Measurements from ENCODE around the gene DYTN. TPM values are rescaled to one million over a fixed set of nuclear protein-coding genes. Genes with fewer than 3 reads are reported as not detected.

The DYTN gene
- total RNA-seq, 1 donor from 2014 or later: not detected

DNA sequence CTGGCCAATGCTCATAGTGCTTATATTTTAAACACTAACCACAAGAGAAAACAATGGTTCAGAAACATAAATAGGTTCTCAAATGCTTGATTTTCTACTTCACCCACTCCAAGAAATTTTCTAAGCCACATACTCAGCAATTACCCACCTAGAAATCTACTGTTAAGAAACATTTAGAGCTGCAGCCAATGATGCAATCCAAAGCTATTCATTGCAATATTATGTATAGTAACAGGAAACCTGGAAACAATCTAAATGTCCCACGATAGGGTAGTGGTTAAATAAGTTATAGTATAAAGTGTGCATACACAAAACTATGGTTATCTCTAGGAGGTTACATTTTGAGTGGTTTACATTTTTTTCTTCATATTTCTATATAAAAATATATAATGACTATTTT, 70.2 kb downstream of the DYTN start:
- ATAC-seq (ENCODE audit: low read depth): no peak
- Mint-ChIP-seq H3K9me3 (no peaks in the 10 kb centered on the region), H3K36me3 (ENCODE audit: low read depth) (no peaks in the 10 kb centered on the region), H3K4me3 (no peak overlapping the region), H3K27ac (no peak overlapping the region), H3K27me3 (peaks cover 8% of the 10 kb centered on the region), H3K4me1 (no peaks in the 10 kb centered on the region)
- intact Hi-C loops (cut with micrococcal nuclease): no loop called here
- DNase-seq: no peak
- ChIA-PET CTCF (no interaction called here), POLR2A (no interaction called here)
- TF ChIP-seq, protein P1, sequence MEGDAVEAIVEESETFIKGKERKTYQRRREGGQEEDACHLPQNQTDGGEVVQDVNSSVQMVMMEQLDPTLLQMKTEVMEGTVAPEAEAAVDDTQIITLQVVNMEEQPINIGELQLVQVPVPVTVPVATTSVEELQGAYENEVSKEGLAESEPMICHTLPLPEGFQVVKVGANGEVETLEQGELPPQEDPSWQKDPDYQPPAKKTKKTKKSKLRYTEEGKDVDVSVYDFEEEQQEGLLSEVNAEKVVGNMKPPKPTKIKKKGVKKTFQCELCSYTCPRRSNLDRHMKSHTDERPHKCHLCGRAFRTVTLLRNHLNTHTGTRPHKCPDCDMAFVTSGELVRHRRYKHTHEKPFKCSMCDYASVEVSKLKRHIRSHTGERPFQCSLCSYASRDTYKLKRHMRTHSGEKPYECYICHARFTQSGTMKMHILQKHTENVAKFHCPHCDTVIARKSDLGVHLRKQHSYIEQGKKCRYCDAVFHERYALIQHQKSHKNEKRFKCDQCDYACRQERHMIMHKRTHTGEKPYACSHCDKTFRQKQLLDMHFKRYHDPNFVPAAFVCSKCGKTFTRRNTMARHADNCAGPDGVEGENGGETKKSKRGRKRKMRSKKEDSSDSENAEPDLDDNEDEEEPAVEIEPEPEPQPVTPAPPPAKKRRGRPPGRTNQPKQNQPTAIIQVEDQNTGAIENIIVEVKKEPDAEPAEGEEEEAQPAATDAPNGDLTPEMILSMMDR (IDR thresholded peaks at IDR 0.05): no peak

- ChIA-PET CTCF (no interaction called here), POLR2A (no interaction called here)
- DNase-seq (no peak), ATAC-seq (ENCODE audit: low read depth) (no peak)
- Mint-ChIP-seq H3K4me3 (no peak within 1 kb of the TSS), H3K36me3 (ENCODE audit: low read depth) (no peaks in the 10 kb centered on the region), H3K27me3 (peaks cover 19% of the 10 kb centered on the region), H3K27ac (no peak within 1 kb of the TSS), H3K4me1 (no peaks in the 10 kb centered on the region), H3K9me3 (no peaks in the 10 kb centered on the region)
- intact Hi-C loops (cut with micrococcal nuclease): no loop called here
- TF ChIP-seq, protein P1 (IDR thresholded peaks at IDR 0.05): no peak
Observed at GRCh38 chr2:206642075-206643025, 75.8 kb downstream of the DYTN start, which contains the start of gene FAM237A. Gene FAM237A (plus strand): TSS chr2:206642487. CDS start chr2:206644237, 1,750 bp downstream.

- Mint-ChIP-seq H3K36me3 (ENCODE audit: low read depth) (no peaks in the 10 kb centered on the region), H3K27ac (no peak overlapping the region), H3K4me3 (no peak overlapping the region), H3K9me3 (no peaks in the 10 kb centered on the region), H3K4me1 (no peaks in the 10 kb centered on the region), H3K27me3 (peaks cover 18% of the 10 kb centered on the region)
- intact Hi-C loops (cut with micrococcal nuclease): no loop called here
- CTCF ChIA-PET: no interaction called here
- POLR2A ChIA-PET: no interaction called here
- ATAC-seq (ENCODE audit: low read depth) (no peak), DNase-seq (no peak)
- TF ChIP-seq, protein P1 (IDR thresholded peaks at IDR 0.05): no peak
Observed at GRCh38 chr2:206641226-206641625, 77.0 kb downstream of the DYTN start.

GRCh38 chr2:206639636-206640035, 78.6 kb downstream of the DYTN start:
- TF ChIP-seq, protein P1 (IDR thresholded peaks at IDR 0.05): no peak
- H3K36me3 Mint-ChIP-seq (ENCODE audit: low read depth): no peaks in the 10 kb centered on the region
- intact Hi-C loops (cut with micrococcal nuclease): no loop called here
- DNase-seq (no peak), ATAC-seq (ENCODE audit: low read depth) (no peak)
- H3K27ac Mint-ChIP-seq: no peak overlapping the region
- no peaks in the 10 kb centered on the region for H3K9me3 Mint-ChIP-seq
- ChIA-PET CTCF (no interaction called here), POLR2A (no interaction called here)
- peaks cover 18% of the 10 kb centered on the region for H3K27me3 Mint-ChIP-seq
- H3K4me3 Mint-ChIP-seq: no peak overlapping the region
- H3K4me1 Mint-ChIP-seq: no peaks in the 10 kb centered on the region

DNA sequence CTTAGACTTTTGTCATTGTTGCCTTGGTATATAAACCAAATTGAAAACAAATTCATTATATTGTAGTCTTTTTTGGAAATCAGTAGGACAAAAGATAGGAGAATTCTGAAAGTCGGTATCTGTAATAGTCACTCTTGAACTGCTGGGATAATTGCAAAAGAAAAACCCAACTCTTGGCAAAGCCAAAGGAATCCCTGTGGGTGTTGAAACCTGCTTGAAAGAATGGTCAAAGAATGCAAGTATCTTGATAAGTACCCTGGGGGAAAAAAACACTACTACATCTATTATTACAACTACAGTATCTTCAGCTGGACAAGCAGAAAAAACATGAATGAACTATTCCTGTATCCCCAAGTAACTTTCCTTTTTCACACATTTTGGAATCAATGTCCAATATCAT, 83.2 kb downstream of the DYTN start:
- TF ChIP-seq, protein P1 (IDR thresholded peaks at IDR 0.05): no peak
- CTCF ChIA-PET: no interaction called here
- ATAC-seq (ENCODE audit: low read depth): no peak

More for the DNA sequence above, 83.2 kb downstream of the DYTN start:
- intact Hi-C loops (cut with micrococcal nuclease): no loop called here
- peaks cover 6% of the 10 kb centered on the region for H3K27me3 Mint-ChIP-seq
- H3K27ac Mint-ChIP-seq: no peak overlapping the region
- H3K4me3 Mint-ChIP-seq: no peak overlapping the region
- no peak for DNase-seq
- no peaks in the 10 kb centered on the region for H3K4me1 Mint-ChIP-seq
- no peaks in the 10 kb centered on the region for H3K9me3 Mint-ChIP-seq
- no peaks in the 10 kb centered on the region for H3K36me3 Mint-ChIP-seq (ENCODE audit: low read depth)
- POLR2A ChIA-PET: no interaction called here

Measured in activated B cell treated with CpG ODN at 0.5 μM for 24 hours (primary cell).